Brain microvascular endothelial cell (primary cell): Measurements from ENCODE around the gene FSIP2.

ENCODE experiments used
- DNase-seq: peaks from one replicate; pipeline ENCODE4 v3.0.0-alpha.2; 2020
- H3K27ac ChIP-seq: fragments of 250-450 bp; sonication (Bioruptor Pico); 2 replicates; pipeline ENCODE4 v1.5.1; 2020; ENCODE audit warnings: mild to moderate bottlenecking, moderate library complexity
- H3K27me3 ChIP-seq: fragments of 250-450 bp; sonication (Bioruptor Pico); replicated peaks from 2 replicates; pipeline ENCODE4 v1.5.1; 2020; ENCODE audit warnings: mild to moderate bottlenecking
- H3K36me3 ChIP-seq: fragments of 250-450 bp; sonication (Bioruptor Pico); replicated peaks from 2 replicates; pipeline ENCODE4 v1.5.1; 2020; ENCODE audit warnings: mild to moderate bottlenecking
- H3K4me3 ChIP-seq: 2 replicates; pipeline ENCODE4 v1.5.1; 2011; ENCODE audit warnings: low read depth, mild to moderate bottlenecking, control low read depth, low read length, moderate library complexity
- in situ Hi-C: cut with HindIII; loops from 2 replicates; pipeline ENCODE4 v1.10.0; 2017; ENCODE audit warnings: low sequenced_read_pairs, low pct_ligation_motif_present
- TF ChIP-seq, protein P1 (sequence below): IDR thresholded peaks from 2 replicates; pipeline ENCODE4 v1.5.1; 2011; ENCODE audit warnings: low read depth, mild to moderate bottlenecking, moderate library complexity, low read length, control low read depth, inconsistent platforms; ENCODE audit errors: missing control alignments

FSIP2 gene

DNA sequence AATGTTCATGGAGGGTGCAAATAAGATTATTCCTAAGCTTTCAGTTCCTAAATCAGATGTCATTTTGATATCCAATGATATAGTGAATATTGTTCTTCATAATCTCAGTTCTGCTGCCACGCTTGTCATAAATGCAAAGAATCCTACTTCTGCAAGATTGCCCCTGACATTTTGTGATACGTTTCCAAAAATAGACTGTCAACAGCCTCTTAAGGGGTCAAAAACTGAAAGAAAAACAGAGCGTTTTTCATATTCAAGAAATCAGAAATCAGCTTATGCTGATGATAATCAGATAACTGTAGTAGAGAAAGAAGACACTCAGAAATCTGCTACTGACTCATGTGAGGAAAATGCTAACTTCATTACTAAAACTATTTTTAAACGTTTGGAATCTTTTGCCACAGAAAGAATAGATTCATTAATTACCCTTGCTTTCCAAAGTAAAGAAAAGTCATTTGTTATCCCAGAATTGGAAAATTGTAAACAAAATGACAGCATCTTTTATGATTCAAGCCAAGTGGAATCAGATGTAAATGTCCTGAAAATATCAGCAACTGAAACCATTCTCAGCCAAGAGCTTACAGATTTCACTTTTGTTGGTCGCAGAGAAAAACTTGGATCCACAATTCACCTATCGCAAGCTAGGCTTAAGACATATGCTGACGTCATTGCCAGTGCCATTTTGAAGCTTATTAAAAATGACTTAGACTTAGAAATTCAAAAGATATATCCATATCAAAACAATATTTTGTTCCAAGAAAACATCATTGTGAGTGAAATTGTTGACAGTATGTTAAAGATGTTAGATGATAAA is 55.1 kb downstream of the FSIP2 start:
- H3K27me3 ChIP-seq = no peaks in the 10 kb centered on the region
- no peak overlapping the region for H3K27ac ChIP-seq
- no peaks in the 10 kb centered on the region for H3K36me3 ChIP-seq
- TF ChIP-seq, protein P1, sequence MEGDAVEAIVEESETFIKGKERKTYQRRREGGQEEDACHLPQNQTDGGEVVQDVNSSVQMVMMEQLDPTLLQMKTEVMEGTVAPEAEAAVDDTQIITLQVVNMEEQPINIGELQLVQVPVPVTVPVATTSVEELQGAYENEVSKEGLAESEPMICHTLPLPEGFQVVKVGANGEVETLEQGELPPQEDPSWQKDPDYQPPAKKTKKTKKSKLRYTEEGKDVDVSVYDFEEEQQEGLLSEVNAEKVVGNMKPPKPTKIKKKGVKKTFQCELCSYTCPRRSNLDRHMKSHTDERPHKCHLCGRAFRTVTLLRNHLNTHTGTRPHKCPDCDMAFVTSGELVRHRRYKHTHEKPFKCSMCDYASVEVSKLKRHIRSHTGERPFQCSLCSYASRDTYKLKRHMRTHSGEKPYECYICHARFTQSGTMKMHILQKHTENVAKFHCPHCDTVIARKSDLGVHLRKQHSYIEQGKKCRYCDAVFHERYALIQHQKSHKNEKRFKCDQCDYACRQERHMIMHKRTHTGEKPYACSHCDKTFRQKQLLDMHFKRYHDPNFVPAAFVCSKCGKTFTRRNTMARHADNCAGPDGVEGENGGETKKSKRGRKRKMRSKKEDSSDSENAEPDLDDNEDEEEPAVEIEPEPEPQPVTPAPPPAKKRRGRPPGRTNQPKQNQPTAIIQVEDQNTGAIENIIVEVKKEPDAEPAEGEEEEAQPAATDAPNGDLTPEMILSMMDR = no peak
- in situ Hi-C loops = no loop called here
- DNase-seq = no peak
- no peak overlapping the region for H3K4me3 ChIP-seq

DNA sequence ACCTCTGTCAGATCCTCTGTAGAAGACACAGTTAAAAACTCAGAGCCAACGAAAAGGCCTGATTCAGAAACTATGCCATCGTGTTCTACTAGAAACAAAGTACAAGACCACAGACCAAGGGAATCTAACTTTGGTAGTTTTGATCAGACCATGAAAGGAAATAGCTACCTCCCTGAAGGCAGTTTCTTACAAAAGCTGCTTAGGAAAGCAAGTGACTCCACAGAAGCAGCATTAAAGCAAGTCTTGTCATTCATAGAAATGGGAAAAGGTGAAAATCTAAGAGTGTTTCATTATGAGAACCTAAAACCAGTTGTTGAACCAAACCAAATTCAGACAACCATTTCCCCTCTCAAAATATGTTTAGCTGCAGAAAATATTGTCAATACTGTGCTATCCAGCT is 58.2 kb downstream of the FSIP2 start:
- TF ChIP-seq, protein P1 = no peak
- DNase-seq = no peak
- no peaks in the 10 kb centered on the region for H3K27me3 ChIP-seq
- H3K36me3 ChIP-seq = no peaks in the 10 kb centered on the region
- H3K4me3 ChIP-seq = no peak overlapping the region
- in situ Hi-C loops = no loop called here
- no peak overlapping the region for H3K27ac ChIP-seq

DNA sequence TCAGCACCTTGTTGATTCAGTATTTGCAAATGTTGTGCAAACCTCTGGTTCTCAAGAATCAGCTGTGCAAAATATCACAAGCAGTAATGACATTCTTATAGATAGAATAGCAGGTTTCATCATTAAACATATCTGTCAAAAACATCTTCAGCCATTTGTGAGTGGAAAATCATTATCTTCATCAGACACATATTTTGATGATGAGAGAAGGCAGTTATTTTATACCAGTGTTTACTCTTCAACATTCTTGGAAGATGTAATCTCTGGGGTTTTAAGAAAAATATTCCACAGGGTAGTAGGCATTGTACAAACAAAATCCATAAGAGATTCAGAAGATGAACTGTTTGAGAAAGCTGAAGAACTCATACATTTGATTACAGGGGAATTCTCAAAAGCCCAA is 64.3 kb downstream of the FSIP2 start:
- in situ Hi-C loops = no loop called here
- TF ChIP-seq, protein P1 = no peak
- no peak overlapping the region for H3K4me3 ChIP-seq
- H3K36me3 ChIP-seq = no peaks in the 10 kb centered on the region
- no peak overlapping the region for H3K27ac ChIP-seq
- H3K27me3 ChIP-seq = no peaks in the 10 kb centered on the region
- no peak for DNase-seq

DNA sequence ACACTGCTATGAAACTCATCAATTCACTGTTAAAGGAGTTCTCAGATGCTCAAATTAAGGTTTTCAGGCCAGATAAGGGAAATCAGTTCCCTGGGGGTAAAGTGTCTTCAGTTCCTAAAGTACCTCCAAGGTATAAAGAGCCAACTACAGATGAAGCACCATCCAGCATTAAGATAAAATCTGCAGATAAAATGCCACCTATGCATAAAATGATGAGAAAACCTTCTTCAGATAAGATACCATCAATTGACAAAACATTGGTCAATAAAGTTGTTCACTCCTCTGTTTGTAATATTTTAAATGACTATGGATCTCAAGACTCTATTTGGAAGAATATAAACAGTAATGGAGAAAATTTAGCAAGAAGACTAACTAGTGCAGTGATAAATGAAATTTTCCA is 68.2 kb downstream of the FSIP2 start:
- no peak for DNase-seq
- Histone ChIP-seq H3K4me3 (no peak overlapping the region), H3K27ac (no peak overlapping the region), H3K36me3 (no peaks in the 10 kb centered on the region), H3K27me3 (no peaks in the 10 kb centered on the region)
- TF ChIP-seq, protein P1 = no peak
- in situ Hi-C loops = no loop called here

DNA sequence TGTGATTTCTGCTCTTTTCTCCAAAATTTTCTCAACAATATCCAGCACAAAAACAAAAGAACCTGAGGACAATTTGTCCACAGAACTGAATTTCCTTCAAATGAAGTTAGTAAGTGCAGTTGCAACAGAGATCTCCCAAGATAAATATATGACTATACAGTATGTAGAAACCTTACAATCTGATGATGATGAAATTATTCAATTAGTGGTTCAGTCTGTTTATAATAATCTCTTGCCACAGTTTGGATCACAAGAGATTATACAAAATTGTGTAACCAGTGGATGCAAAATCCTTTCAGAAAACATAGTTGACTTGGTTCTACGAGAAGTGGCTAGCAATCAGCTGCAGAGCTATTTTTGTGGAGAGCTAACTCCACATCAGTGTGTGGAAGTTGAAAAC is 68.7 kb downstream of the FSIP2 start:
- TF ChIP-seq, protein P1 = no peak
- no peak overlapping the region for H3K27ac ChIP-seq
- no peaks in the 10 kb centered on the region for H3K27me3 ChIP-seq
- in situ Hi-C loops = no loop called here
- DNase-seq = no peak
- no peak overlapping the region for H3K4me3 ChIP-seq
- H3K36me3 ChIP-seq = no peaks in the 10 kb centered on the region

DNA sequence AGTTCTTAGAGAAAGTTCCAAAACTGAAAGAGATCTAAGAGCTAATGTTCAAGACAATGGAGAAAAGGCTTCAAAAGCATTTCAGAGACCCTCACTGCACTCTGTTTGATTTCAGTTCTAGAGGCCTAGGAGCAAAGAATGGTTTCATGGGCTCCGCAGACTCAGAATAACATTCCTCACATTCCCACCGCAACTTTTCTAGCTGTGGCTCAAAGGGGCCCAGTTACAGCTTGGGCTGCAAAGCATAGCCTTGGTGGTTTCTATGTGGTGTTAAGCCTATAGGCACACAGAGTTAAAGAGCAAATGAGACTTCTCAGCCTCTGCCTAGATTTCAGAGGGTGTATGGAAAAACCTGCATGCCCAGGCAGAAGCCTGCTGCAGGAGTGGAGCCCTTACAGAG is 73.0 kb downstream of the FSIP2 start:
- Histone ChIP-seq H3K36me3 (no peaks in the 10 kb centered on the region), H3K27ac (no peak overlapping the region), H3K4me3 (no peak overlapping the region), H3K27me3 (no peaks in the 10 kb centered on the region)
- in situ Hi-C loops = no loop called here
- TF ChIP-seq, protein P1 = no peak
- DNase-seq = no peak
